K562 (cell line): ENCODE measurements around the gene LRRTM2. TPM values are rescaled to one million over a fixed set of nuclear protein-coding genes. Genes with fewer than 3 reads are reported as not detected.

Source experiments
- ATAC-seq: fragments of 200-7000 bp; cut with Tn5 transposase; 3 replicates; pipeline ENCODE4 v1.9.1; 2020; ENCODE audit warnings: moderate library complexity
- BruUV-seq: library from RNA; stranded (reverse); fragments of 400-500 nt; replicated peaks from 2 replicates; lab custom pipeline; 2021; lab: Mats Ljungman, UMichigan
- CTCF ChIA-PET: fragments of 300-600 bp; formaldehyde crosslinking; extraction: SDS; loops from one replicate; lab custom pipeline; 2021; ENCODE audit warnings: low intra/inter-chr PET ratio; lab: Yijun Ruan, JAX
- POLR2A ChIA-PET: fragments of 300-600, 350-650 bp; sonication (Branson Sonifier 250); formaldehyde crosslinking; extraction: SDS; loops from one replicate; lab custom pipeline; 2021; ENCODE audit warnings: antibody characterized with exemption, inconsistent platforms; lab: Yijun Ruan, JAX
- DNase-seq, 4 experiments: peaks; one replicate each; pipeline versions ENCODE4 v3.0.0 to v3.0.0-alpha.2; 2011 to 2018; ENCODE audit warnings: low spot score in 3 of 4, mixed read lengths in 3 of 4; ENCODE audit errors: extremely low read depth in 1 of 4
- FAIRE-seq: peaks from 2 replicates; lab custom pipeline; 2011; peaks lifted over from hg19 to GRCh38; lab: Jason Lieb, UNC
- H2AFZ ChIP-seq: 2 replicates; pipeline ENCODE4 v1.6.0; 2011; ENCODE audit warnings: low read depth, low read length, control low read depth, inconsistent platforms
- H3K27ac ChIP-seq: fragments of 200-600 bp; 3 replicates; pipeline ENCODE4 v1.8.0; 2011; ENCODE audit warnings: low read depth, mild to moderate bottlenecking, control low read depth, inconsistent platforms, low read length, moderate library complexity, mixed read lengths; ENCODE audit errors: extremely low read depth
- H3K27me3 ChIP-seq, 2 experiments: fragments of 300-600 bp in 1 of 2; 2 replicates in 1 of 2; 3 replicates in 1 of 2; pipeline versions ENCODE4 v1.6.0 to v1.8.0; 2011; ENCODE audit warnings: inconsistent platforms in 2 of 2, low read length in 2 of 2, mild to moderate bottlenecking in 1 of 2, mixed read lengths in 1 of 2, moderate library complexity in 1 of 2; ENCODE audit not compliant: control insufficient read depth in 2 of 2, insufficient read depth in 2 of 2
- H3K36me3 ChIP-seq: fragments of 300-600 bp; 3 replicates; pipeline ENCODE4 v1.8.0; 2011; ENCODE audit warnings: mild to moderate bottlenecking, low read length, inconsistent platforms; ENCODE audit not compliant: control insufficient read depth, insufficient read depth
- H3K4me1 ChIP-seq, 2 experiments: fragments of 200-600 bp in 1 of 2; replicated peaks in 1 of 2; 2 replicates in 1 of 2; 3 replicates in 1 of 2; pipeline versions ENCODE4 v1.5.1 to v1.8.0; 2011; ENCODE audit warnings: inconsistent platforms in 2 of 2, low read length in 2 of 2, mild to moderate bottlenecking in 1 of 2, mixed read lengths in 1 of 2, moderate library complexity in 1 of 2; ENCODE audit not compliant: control insufficient read depth in 2 of 2, insufficient read depth in 2 of 2
- H3K4me2 ChIP-seq: 2 replicates; pipeline ENCODE4 v1.6.1; 2011; ENCODE audit warnings: low read length, control low read depth, inconsistent platforms, mixed read lengths; ENCODE audit not compliant: insufficient read depth
- H3K4me3 ChIP-seq: fragments of 200-600 bp; sonication (generic), shearing (Covaris generic); 2 replicates; pipeline ENCODE4 v1.5.1; 2016; ENCODE audit warnings: control low read depth, inconsistent platforms
- H3K79me2 ChIP-seq: fragments of 200-600 bp; 3 replicates; pipeline ENCODE4 v1.8.0; 2011; ENCODE audit warnings: low read length, inconsistent platforms; ENCODE audit not compliant: control insufficient read depth, insufficient read depth
- H3K9ac ChIP-seq, 2 experiments: 2 replicates each; pipeline versions ENCODE4 v1.6.0 to v1.6.1; 2011; ENCODE audit warnings: low read depth in 2 of 2, low read length in 2 of 2, control low read depth in 1 of 2, inconsistent platforms in 1 of 2, mild to moderate bottlenecking in 1 of 2, mixed read lengths in 1 of 2; ENCODE audit not compliant: insufficient read depth in 1 of 2
- H3K9me1 ChIP-seq: one replicate; pipeline ENCODE4 v1.6.0; 2011; ENCODE audit warnings: inconsistent platforms, mild to moderate bottlenecking, low read length, moderate library complexity; ENCODE audit not compliant: control insufficient read depth, insufficient read depth
- H3K9me3 ChIP-seq: replicated peaks from 2 replicates; pipeline ENCODE4 v1.5.1; 2011; ENCODE audit warnings: low read depth, low read length, inconsistent platforms; ENCODE audit not compliant: control insufficient read depth, insufficient read depth
- H4K20me1 ChIP-seq: replicated peaks from 2 replicates; pipeline ENCODE4 v1.6.1; 2011; ENCODE audit warnings: low read length, inconsistent platforms, mixed read lengths; ENCODE audit not compliant: control insufficient read depth, insufficient read depth
- CBX5 ChIP-seq: IDR thresholded peaks from 2 replicates; pipeline ENCODE4 v1.6.1; 2014; ENCODE audit warnings: low read depth, borderline replicate concordance
- CEBPB ChIP-seq: fragments of 450-650 bp; IDR thresholded peaks from 2 replicates; pipeline ENCODE4 v1.6.1; 2016; ENCODE audit warnings: missing genetic modification characterization, missing compliant biosample characterization
- ELF2 ChIP-seq: fragments of 250-450 bp; sonication (Bioruptor Pico); IDR thresholded peaks from 2 replicates; pipeline ENCODE4 v1.5.0; 2021; ENCODE audit warnings: mild to moderate bottlenecking
- HDGF ChIP-seq: fragments of 450-650 bp; IDR thresholded peaks from 2 replicates; pipeline ENCODE4 v1.6.1; 2016
- MAZ ChIP-seq, 2 experiments: fragments of 450-650 bp in 1 of 2; sonication (generic) in 1 of 2; formaldehyde crosslinking; IDR thresholded peaks in 1 of 2; conservative IDR thresholded peaks in 1 of 2; 2 replicates each; pipeline versions ENCODE4 v1.4.0 to v1.5.0; 2020; ENCODE audit warnings: mild to moderate bottlenecking in 1 of 2, missing genetic modification reagents in 1 of 2
- NBN ChIP-seq: fragments of 450-650 bp; IDR thresholded peaks from 2 replicates; pipeline ENCODE4 v1.6.1; 2016; ENCODE audit warnings: low read depth, mild to moderate bottlenecking
- RAD21 ChIP-seq, 2 experiments: fragments of 250-450 bp in 1 of 2; fragments of 450-650 bp in 1 of 2; sonication (Bioruptor Pico) in 1 of 2; formaldehyde crosslinking in 1 of 2; IDR thresholded peaks in 1 of 2; conservative IDR thresholded peaks in 1 of 2; 2 replicates each; pipeline versions ENCODE4 v1.4.0 to v1.8.0; 2020 to 2022; ENCODE audit warnings: mild to moderate bottlenecking in 2 of 2, moderate library complexity in 1 of 2
- SAFB ChIP-seq: fragments of 200-400 bp; formaldehyde crosslinking; IDR thresholded peaks from 2 replicates; pipeline ENCODE4 v1.6.1; 2017; ENCODE audit warnings: low read depth, low read length, borderline replicate concordance
- TEAD2 ChIP-seq: fragments of 450-650 bp; IDR thresholded peaks from 2 replicates; pipeline ENCODE4 v1.6.1; 2016; ENCODE audit warnings: missing genetic modification characterization, control low read depth, missing compliant biosample characterization
- ZFPM2 ChIP-seq: fragments of 250-450 bp; sonication (Bioruptor Pico); IDR thresholded peaks from 2 replicates; pipeline ENCODE4 v1.5.1; 2022; ENCODE audit warnings: mild to moderate bottlenecking
- ZNF184 ChIP-seq: sonication (generic); formaldehyde crosslinking; IDR thresholded peaks from 2 replicates; pipeline ENCODE4 v1.5.0; 2020; ENCODE audit warnings: missing genetic modification reagents
- WGBS: fragments of 100-300 bp; shearing (Covaris generic); methylation state at CpG from one replicate; pipeline ENCODE4 v1.1.6; 2016; ENCODE audit warnings: low coverage, mixed read lengths; ENCODE audit not compliant: insufficient coverage; ENCODE audit errors: missing lambda C conversion rate; 5-methylcytosine and 5-hydroxymethylcytosine counted together
- in situ Hi-C: fragments of 300-500 bp; cut with MboI; formaldehyde crosslinking; loops from 4 replicates; pipeline ENCODE4 v1.15.0; 2018; ENCODE audit warnings: inconsistent platforms, mixed read lengths
- intact Hi-C: fragments of 100-400 bp; cut with micrococcal nuclease; formaldehyde crosslinking; loops from 2 replicates; pipeline ENCODE4 v1.14.2; 2022
- polyA plus RNA-seq, 8 experiments: library from polyadenylated mRNA; depleted of rRNA in 4 of 8; stranded (reverse) in 5 of 8; unstranded in 3 of 8; fragments of >200 nt; fragmentation: Nextera tagmentation in 2 of 8; fragmentation: Illumina TruSeq in 1 of 8; extraction: Ambion mirVana in 2 of 8; extraction: Trizol in 1 of 8; gene quantifications; 2 replicates each; pipeline versions ENCODE4 v1.2.1 to v1.2.3, GENCODE V29; 2011 to 2014; ENCODE audit warnings: inconsistent platforms in 1 of 8, missing spikeins in 1 of 8
- total RNA-seq, 7 experiments: library from RNA; depleted of rRNA in 6 of 7; stranded (reverse); fragments of >200 nt in 6 of 7; fragmentation: Illumina TruSeq in 2 of 7; extraction: Trizol in 2 of 7; gene quantifications; 2 replicates each; pipeline versions ENCODE4 v1.2.1 to v1.2.3, GENCODE V29; 2011 to 2021; ENCODE audit warnings: low replicate concordance in 1 of 7

Gene LRRTM2
- total and polyA plus RNA-seq, 9 of the 15 experiments (the other 6 are each of a cell fraction or from before 2014, with no cell fraction given), result under 0.01 to 0.07 (median 0.03) TPM; not detected in 4

GRCh38 chr5:138869038-138869437 lies 6.1 kb downstream of the LRRTM2 start:
- ChIA-PET POLR2A (interaction anchor here (0.6 to 0.7 kb wide), 3 partner anchors 79 to 98 kb away, joined by 3 to 5 read pairs (median 4); no protein-coding TSS in a partner anchor), CTCF (no interaction called here)
- no peaks in the 10 kb centered on the region for H3K36me3 ChIP-seq
- intact Hi-C loops (no loop called here), in situ Hi-C loops (no loop called here)
- no peak overlapping the region for H3K4me3 ChIP-seq
- no peak overlapping the region for H3K27ac ChIP-seq
- H3K9me3 ChIP-seq, result no peaks in the 10 kb centered on the region
- no TSS peak for BruUV-seq
- H3K27me3 ChIP-seq, result no peaks in the 10 kb centered on the region
- no peak for ATAC-seq
- no peak overlapping the region for H3K9ac ChIP-seq
- TF ChIP-seq CBX5 (no peak), CEBPB (tag) (no peak), ZFPM2 (CRISPR knock-in tag) (no peak), HDGF (no peak)
- 86% methylated on average over 1 of the region's 1 CpG for WGBS
- no peak overlapping the region for H3K4me2 ChIP-seq
- H3K9me1 ChIP-seq, result no peaks in the 10 kb centered on the region
- no peaks in the 10 kb centered on the region for H3K4me1 ChIP-seq
- DNase-seq, result no peak
- no peak overlapping the region for H2AFZ ChIP-seq
- H4K20me1 ChIP-seq, result peaks cover 9% of the 10 kb centered on the region; the same call in 1 of the 2 replicates
- H3K79me2 ChIP-seq, result peaks cover 4% of the 10 kb centered on the region; the same call in 2 of the 3 replicates
- FAIRE-seq, result no peak

- in situ Hi-C loops (no loop called here), intact Hi-C loops (no loop called here)
- no peak overlapping the region for H3K9ac ChIP-seq
- H2AFZ ChIP-seq, result no peak overlapping the region
- BruUV-seq, result no TSS peak
- H3K27me3 ChIP-seq, result no peaks in the 10 kb centered on the region
- ChIA-PET POLR2A (no interaction called here), CTCF (no interaction called here)
- no peaks in the 10 kb centered on the region for H3K9me1 ChIP-seq
- DNase-seq, result no peak
- no peak for ATAC-seq
- 100% methylated on average over 1 of the region's 1 CpG for WGBS
- H3K4me1 ChIP-seq, result no peaks in the 10 kb centered on the region
- H3K9me3 ChIP-seq, result no peaks in the 10 kb centered on the region
- no peak for FAIRE-seq
- no peak overlapping the region for H3K4me2 ChIP-seq
- peaks cover 2% of the 10 kb centered on the region; the same call in 1 of the 3 replicates for H3K79me2 ChIP-seq
- peaks cover 9% of the 10 kb centered on the region; the same call in 1 of the 2 replicates for H4K20me1 ChIP-seq
- no peaks in the 10 kb centered on the region for H3K36me3 ChIP-seq
- no peak overlapping the region for H3K4me3 ChIP-seq
- H3K27ac ChIP-seq, result no peak overlapping the region
- TF ChIP-seq TEAD2 (tag) (no peak), RAD21 (CRISPR knock-in tag; conservative IDR thresholded peaks at IDR 0.05 in 1 of 2, IDR thresholded peaks at IDR 0.05 in 1 of 2) (no peak), ZNF184 (CRISPR knock-in tag) (no peak), SAFB (no peak), MAZ (CRISPR knock-in tag; conservative IDR thresholded peaks at IDR 0.05 in 1 of 2, IDR thresholded peaks at IDR 0.05 in 1 of 2) (no peak), NBN (no peak), ELF2 (CRISPR knock-in tag) (no peak)
These were observed 8.1 kb downstream of the LRRTM2 start for GRCh38 chr5:138867011-138867410.
